Renal pelvis (tissue), 4 donors: ENCODE data around the gene PRPF6. TPM values are rescaled to one million over a fixed set of nuclear protein-coding genes. Genes with fewer than 3 reads are reported as not detected.

Source experiments
- DNase-seq: peaks from one replicate; pipeline ENCODE4 v3.0.0-alpha.2; 2013
- polyA plus RNA-seq, 3 donors: library from polyadenylated mRNA; unstranded; fragments of 120-200 nt; gene quantifications; one replicate each; pipeline ENCODE4 v1.2.1, GENCODE V29; 2013; ENCODE audit not compliant: insufficient read length in 3 of 3

PRPF6 gene
- polyA plus RNA-seq, 3 donors = 87.4 to 97.2 (median 92.1) TPM

DNA sequence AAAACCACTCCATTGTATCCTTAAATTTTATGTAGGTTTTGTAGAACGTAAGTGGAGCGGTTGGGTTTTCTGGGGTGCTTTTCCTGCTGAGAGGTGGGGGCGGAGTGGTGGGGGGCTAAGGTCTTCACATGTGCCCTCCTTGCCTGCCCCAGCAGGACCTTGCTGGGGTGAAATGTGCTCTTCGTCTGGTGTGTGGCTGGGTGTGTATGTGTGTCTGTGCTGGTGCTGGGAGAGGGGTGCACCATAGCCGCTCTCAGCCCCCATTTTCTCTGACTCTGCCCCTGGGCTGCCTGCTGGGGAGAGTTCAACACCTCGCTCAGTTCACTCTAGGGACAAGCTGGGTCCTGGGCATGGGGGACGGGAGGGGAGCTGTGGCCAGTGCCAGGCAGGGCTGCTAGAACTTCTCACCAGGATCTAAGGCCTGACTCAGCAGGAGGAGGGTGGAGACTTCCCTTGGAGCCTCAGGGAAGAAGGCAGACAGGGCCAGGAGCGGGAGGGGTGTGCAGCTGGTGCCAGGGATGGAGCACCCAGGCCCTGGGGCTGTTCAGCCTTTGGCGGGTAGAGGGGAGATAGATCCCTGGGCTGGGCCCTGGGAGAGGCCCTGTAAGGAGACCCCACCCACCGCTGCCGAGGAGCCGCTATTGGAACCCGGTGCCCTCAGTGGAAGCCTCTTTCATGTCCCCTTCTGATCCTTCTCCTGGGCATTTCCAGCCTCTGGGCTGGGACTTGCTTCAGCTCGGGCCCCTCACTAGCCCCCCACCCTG, 63.7 kb downstream of the PRPF6 start:
- no peak for DNase-seq

DNA sequence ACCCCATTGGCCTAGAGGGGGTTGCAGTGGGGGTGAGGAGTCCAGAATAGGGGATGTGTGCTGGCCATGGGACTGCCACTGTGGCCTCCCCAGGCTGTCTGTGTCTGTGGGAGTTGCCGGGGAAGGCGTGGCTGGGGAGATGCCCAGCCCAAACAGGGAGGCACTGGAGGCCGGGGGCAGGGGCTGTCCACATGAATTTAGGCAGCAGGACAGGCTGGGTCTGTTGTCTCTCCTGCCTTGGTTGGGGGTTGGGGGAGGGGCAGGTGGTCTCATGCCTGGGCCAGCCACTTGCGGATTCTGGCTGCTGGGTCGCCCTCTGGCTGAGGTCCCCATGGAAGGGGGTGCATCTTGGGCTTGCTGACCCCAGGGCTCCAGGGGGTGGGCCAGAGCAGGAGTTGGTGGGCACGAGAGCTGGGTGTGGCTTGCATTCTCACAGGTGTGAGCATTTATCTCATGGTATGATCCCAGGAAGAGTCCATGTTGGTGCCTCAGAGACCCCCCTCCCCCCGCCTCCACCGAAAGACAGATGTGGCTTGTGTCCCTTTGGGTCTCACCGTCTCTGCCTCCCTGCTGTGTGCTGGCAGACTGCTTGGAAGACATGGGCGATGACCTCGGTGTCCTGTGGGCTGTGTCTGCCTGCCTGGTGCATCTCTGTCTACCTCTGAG, 64.5 kb downstream of the PRPF6 start:
- DNase-seq = no peak

DNA sequence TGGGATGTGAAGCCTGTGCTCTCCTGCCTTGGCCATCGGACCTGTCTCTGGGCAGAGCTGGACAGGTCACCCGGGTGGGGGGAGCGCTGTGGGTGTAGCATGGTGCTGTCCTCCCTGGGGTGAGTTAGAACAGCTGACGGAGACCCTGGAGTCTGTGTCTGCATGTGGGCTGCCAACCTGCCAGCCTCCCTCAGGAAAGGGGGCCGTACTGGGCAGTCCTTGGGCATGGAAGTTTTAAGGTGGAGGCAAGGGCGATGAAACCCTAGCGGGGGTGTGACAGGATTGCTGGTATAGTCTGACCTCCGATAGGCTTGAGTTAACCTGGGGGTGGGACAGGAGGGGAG, 66.1 kb downstream of the PRPF6 start:
- DNase-seq = no peak

DNA sequence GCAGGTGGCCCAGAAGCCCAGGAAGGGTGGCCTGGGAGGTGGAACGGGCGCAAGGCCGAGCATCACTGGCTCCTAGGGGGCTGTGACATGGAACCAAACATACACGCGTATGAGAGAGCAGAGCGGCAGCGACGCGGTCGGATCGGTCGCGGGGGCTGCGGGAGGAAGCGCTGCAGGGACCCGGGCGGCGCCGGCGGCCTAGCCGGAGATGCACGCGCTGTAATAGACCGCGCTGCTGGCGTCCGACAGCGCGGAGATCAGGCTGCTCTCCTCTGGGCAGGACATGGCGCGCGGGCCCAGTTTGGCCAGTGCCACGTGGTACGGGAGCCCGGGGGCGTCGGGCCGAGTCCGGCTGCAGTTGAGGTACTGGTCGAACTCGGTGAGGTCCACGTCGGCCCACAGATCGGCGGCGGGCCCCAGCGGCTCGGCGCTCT, 67.1 kb downstream of the PRPF6 start:
- DNase-seq = no peak

DNA sequence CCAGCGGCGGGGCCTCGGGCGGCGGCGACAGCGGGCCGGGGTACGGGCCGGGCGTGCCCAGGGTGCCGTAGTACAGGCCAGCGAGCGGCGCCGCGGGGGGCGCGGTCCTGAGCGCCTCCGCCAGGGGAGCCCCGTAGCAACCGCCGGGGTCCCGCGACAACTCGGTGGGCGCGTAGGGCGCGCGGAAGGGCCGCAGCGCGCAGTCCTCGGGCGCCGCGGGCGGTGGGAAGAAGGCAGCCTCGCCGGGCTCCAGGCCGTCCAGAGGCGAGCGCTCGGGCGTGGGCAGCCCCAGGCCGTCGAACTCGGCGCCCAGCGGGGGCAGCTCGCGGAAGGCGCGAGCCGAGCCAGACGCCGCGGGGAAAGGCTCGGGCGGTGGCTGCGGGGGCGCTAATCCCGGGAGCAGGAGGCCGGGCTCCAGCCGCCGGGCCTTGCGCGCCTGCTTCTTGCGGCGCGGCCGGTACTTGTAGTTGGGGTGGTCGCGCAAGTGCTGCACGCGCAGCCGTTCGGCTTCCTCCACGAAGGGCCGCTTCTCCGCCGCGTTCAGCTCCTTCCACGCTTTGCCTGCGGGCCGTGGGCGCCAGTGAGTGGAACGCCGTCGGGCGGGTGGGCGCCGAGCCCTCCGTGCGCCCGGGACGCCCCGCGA, 67.6 kb downstream of the PRPF6 start:
- no peak for DNase-seq

DNA sequence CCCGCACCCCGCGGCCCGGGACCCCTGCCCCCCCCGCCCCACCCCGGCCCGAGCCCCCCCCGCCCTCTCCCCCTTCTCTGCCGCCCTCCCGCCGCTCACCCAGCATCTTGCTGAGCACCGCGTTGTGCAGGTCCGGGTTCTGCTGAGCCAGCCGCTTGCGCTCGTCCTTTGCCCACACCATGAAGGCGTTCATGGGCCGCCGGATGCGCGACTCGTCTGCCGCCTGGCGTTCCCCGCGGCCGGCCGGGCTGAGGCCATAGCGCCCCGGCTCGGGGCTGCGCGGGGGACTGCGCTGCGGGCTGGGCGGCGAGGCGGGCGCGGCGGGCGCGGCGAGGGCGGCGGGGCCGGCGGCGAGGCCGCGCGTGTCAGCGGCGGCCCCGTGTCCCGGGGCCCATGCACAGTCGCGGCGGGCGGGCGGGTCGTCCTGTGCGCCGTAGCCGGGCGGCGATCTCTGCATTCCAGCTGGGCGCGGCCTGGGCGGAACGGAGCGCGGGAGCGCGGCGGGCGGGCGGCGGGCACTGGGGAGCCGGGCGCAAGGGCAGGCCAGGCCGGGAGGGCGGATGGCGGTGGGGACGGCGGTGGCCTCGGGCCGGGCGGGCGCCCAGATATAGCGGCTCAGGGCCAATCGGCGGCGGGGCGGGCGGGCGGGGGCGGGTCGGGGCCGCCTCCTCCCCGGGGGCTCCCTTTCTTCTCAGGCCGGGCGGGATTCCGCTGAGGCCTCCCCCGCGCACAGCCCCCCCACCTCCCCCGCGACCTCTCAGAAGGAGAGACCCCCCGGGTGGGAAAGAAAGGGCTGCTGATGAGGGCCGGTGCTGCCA, 68.3 kb downstream of the PRPF6 start, which contains the start of gene SOX18:
TSS of gene SOX18 (minus strand) at position 580 of the 818 bp plus-strand sequence. CDS start at position 457, 123 bp downstream.
- DNase-seq = no peak

DNA sequence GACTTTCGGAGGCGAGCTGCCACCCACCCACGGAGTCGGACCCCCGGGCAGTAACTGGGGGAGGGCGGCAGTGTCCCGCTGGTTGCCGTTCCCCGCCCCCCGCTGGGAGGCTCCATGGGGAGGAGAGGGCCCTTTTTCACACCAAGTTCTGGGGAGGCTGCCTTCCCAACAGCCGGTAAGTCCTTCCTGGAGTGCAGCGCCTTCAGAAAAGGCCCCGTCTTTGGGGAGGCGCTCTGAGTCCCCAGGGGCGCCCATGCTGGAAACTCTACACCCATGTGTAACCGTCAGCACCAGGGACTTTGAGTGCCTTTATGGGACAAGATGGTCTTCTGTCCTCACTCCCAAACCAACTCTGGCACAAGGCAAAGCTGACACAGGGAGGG, 68.9 kb downstream of the PRPF6 start:
- DNase-seq = no peak

DNA sequence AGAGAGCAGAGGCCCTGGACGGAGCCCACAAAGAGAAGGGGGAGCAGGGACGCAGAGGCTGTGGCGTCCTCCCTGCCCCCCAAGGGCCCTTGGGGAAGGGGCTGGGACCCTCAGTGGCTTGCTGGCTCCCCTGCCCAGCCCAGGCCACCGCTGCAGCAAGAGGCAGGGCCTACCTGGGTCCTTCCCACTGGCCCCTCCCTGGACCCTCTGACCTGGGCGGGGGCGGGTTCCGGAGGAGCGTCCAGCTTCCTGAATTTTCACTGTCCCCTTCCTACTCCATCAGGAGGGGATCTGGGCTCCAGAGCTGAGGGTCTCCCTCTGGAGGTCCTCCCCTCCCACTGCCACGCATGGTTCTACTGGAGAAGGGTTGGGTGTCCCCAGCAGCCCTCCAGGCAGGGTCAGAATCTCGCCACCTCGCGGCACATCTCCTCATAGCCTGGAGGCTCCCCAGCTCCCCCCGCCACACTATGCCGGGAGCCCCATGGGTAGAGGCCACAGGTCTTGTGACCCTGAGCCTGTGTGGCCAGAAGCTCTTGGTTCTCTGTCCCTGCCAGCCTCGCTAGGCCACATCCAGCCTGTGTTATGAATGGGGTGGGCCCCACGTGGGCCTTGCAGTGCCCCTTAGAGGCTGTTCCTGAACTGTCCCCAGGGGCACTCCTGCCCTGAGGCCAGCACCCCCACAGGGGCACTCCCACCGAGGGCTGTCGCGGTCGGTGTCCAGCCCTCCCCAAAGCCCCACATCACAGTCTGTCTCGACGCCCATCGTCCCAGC, 69.5 kb downstream of the PRPF6 start:
- no peak for DNase-seq

DNA sequence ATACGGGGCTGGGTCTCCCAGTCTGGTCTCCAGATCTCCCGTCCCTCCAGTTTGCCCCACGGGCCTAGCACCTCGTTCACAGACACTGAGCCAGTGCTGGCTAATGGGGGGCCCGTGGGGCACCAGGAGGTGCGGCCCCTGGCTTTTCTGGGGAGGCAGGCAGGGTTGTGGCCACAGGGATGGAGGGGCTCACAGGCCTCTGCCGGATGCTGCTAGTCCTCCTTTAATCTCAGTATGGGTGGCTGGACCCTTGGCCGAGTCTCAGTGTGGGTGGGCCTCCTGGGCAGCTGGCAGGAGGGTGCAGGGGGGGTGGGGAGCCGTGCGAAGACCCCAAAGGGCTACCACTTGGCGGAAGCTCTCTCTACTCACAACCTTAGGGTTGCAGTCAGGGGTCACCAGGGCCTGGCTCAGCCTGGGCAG, 70.1 kb downstream of the PRPF6 start:
- DNase-seq = no peak

DNA sequence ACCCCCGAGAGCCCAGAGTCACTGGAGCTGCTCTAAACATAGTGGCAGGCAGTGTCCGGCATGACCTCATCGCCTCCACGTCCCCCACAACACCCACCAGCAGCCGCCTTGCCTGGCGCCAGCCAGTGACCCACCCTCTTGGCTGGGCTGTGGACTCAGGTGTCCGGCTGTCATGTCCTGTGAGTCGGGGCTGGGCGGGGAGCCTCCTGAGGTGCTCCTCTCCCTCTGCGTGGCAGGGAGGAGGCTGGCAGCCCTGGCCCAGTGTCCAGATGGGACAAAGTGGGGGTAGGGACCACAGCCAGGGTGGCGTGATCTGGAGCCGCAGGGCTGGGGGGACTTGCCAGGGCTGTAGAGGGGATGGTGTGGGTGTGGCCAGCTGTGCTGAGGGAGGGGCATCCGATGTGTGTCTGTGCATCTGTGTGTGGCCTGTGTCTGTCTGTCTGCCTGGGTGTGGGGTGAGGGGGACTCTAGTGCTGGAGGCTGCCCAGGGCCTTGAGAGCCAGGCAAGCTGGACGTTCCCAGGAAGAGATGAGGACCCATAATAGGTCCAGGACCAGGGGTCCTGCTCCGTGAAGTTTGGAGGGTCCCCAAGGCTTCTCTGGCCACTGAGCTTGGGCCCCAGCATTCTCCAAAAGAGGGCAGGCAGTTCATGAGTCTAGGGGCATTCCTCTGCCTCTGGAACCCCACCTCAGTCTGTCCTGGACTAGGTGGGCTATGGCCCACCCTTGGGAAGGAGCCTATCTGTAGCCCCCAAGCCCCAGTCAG, 70.8 kb downstream of the PRPF6 start:
- DNase-seq = no peak

DNA sequence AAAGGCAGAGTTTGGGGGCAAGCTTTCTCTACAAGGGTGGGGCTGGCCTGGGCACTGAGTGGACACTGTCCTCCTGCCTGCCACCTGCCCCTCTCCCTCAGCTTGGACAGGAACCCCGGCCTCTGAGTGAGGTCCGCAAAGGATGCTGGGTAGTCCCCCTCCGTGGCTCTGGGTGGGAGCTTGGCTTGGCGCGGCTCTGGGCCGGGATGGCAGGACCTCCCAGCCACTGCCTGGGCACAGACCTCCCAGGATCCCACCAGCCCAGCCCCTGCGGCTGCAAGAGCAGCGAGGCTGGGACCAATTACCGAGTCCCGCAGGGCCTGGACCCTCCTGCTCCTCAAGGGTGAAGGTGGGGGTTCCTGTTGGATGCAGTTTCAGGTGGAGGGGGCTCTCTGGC, 71.4 kb downstream of the PRPF6 start:
- no peak for DNase-seq

DNA sequence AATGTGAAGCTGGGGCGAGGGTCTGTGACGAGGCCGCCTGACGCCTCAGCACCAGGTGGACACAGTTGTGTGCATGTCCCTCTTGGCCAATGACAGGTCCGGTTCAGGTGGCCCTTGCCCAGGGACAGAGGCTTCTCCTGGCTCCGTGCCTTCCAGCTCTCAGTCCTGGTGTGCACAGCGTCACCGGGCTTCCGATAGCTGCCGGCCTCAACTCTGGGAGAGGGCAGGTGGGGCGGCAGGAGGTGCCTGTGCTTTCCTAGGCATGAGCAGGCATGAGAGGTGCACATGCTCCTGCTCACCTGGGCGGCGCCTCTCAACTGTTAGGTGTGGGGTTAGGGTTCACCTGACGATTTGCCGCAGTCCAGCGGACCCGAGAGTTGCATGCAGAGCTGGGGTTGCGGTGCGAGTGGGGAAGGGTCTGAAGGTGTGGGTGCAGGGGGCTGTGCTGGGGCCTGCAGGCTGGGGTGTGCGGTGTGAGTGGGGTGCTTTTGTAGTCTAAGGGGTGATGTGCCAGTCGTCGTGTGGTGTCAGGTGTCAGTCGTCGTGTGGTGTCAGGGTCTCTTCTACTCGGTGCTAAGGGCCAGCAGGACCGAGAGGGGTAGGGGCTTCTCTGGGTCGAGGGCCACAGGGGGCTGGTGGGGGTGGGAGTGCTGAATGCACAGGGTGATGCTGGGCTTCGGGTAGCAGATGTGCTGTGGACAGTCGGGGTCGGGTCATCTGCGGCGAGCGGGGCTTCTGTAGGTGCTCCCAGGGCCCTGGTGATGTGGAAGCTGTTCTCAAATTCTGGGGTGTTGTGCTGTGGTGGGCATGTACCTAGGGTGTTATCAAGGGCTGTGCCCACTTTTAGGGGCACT, 72.3 kb downstream of the PRPF6 start:
- no peak for DNase-seq

DNA sequence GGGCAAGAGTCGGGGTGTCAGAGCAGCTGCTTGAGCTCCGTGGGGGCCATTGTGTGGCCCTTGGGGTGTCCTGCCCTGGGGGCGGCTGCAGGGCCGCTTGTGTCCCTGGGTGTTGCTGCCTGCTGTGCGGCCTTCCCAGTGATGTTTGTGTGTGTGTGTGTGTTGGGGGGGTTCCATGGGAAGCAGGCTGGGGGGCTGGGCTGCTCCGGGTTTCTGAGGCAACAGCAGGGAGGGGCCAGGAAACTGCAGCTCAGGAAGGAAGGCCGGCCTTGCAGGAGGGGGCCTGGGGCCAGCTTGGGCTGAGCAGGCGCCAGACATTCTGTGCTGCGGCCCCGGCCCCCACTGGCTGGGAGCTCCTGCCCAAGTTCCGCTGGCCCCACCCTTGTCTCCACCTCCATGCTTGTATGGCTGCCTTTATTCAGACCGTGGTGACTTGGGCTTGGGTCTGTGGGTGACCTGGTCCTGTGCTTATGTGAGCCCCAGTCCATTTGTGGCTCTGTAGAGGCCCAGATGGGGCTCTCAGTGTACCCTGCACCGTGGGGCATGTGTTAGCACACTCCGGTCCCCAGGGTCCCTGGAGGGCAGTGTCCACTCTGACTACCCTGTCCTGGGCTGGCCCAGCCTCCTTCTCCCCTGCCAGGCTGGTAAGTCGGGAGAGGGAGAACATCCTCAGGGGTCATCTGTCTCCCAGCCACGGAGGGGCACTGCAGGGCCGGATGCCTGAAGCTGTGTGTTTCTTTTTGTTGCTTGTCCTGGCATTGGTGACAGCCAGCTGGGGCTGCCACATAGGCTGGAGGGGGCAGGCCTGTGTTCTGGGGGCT, 73.1 kb downstream of the PRPF6 start:
- no peak for DNase-seq

DNA sequence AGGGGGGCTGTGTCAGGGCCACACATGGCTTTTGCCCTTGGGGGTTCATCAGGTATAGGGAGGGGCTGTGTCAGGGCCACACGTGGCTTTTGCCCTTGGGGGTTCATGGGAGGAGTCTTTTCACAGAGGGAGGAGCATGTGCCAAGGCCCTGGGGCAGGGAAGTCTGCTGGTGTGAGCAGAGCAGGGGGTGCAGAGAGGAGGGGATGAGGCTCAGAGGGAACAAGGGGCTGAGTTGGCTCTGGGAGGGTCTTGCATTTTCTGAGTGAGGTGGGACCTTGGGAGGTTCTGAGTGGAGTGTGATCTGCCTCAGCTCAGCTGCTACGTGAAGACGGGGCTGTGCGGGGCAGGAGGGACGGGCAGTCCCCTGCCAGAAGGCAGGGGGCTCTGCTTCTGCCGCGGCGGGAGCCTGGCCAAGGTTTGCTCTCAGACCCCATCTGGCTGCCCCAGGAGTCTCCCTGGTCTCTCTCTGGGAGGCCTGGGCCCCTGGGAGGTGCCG, 74.5 kb downstream of the PRPF6 start:
- DNase-seq = no peak

DNA sequence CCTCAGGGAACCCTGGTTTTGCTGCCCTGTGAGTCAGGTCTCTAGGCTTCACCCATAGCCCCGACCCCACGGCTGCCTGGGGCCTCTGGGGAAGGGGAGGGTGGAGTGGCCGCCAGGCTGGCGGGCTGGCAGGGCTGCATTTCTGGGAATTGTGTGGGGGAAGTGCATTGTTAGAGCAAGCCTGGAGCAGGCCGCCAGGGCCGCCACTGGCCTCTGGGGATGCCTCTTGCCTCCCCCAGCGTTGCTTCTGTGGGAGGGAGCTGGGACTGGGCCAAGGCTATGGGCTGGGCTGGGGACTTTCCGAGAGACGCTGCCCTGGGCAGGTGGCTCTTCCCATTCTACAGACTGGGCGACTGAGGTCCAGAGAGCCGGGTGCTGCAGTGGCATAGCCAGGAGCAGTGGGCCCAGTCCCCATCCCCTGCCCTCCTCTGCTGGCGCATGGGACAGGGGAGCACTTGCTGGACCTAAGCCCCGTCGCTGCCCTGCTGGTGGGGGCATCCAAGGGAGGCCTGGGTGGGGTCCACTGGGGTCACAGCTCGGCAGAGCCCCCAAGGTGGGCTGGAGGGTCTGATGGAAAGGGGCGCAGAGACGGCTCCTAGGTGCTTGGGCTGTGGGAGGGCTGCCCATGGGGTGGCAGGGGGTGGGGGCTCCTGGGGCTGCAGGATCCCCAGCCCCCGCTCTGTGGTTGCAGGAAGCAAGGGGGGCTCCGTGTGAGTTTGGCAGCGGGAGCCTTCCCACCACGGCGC, 75.1 kb downstream of the PRPF6 start:
- no peak for DNase-seq

DNA sequence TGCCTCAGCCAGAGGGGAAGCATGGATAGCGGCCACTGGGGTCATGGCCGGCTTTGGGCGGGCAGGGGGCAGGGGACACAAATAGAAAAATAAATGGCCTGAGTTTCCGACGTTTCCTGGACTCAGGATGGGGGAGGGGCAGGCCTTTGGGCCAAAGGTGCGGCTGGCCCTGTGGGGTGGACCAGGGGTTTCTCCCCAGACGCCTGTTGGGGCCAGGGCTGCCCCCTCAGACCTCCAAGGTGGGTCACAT, 75.6 kb downstream of the PRPF6 start:
- no peak for DNase-seq

DNA sequence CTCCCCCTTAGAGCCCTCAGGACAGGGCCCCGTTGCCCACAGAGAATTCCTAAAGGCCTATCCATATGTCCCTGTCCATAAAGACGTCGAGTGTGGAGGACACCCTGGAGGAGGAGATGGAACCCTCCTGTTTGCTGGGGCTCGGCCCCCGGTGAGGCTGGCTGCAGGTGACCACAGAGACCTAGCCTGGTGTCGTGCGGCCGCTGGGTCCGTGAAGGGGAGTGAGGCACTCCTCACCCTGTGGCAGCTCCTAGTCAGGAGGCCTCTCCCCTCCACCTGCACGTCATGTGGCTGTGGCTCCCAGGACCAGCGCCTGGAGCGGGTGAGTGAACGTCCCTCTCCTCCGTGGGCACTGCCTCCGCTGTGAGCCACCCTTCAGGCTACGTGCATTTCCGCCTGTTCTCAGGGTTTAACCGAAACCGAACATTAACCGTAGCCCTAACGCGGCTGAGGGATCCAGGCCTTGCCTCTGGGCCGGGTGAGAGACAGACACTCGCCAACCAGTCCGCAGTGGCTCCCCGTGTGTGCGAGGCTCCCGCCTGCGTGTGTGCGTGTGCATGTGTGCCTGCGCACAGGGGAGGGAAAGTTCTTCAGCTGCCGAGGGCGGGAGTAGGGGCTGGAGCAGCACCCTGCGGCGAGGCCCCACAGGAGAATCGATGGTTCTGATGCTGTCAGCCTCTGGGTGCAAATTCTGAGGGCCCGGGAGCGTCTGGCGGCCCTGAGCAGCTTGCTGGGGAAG, 76.1 kb downstream of the PRPF6 start:
- no peak for DNase-seq
